Heart right ventricle (tissue), 16 donors: ENCODE results near the gene USP6NL. TPM values are rescaled to one million over a fixed set of nuclear protein-coding genes. Genes with fewer than 3 reads are reported as not detected.
"Not testable (repeated sequence)": the region's sequence is repeated elsewhere in the genome, so short reads cannot be mapped to it uniquely, and the experiment has no call there.

Source experiments
- ATAC-seq, 8 donors: fragments of 200-7000 bp; cut with Tn5 transposase; one replicate each; pipeline ENCODE4 v1.9.1; 2020; ENCODE audit warnings: mild to moderate bottlenecking in 8 of 8, moderate library complexity in 8 of 8, moderate number of reproducible peaks in 1 of 8
- DNase-seq, 2 donors: peaks; one replicate each; pipeline ENCODE4 v3.0.0-alpha.2; 2020
- H3K27ac ChIP-seq, 10 donors: fragments of 200-600 bp; sonication (generic) in 2 of 10; one replicate each; pipeline versions ENCODE4 v1.5.0 to v1.8.0; 2020 to 2022; ENCODE audit warnings: mild to moderate bottlenecking in 3 of 10
- H3K27me3 ChIP-seq, 7 donors: fragments of 200-600 bp; one replicate each; pipeline ENCODE4 v1.8.0; 2021 to 2022; ENCODE audit warnings: mild to moderate bottlenecking in 2 of 7
- H3K36me3 ChIP-seq, 9 donors: fragments of 200-600 bp; sonication (generic) in 1 of 9; one replicate each; pipeline versions ENCODE4 v1.5.0 to v1.8.0; 2020 to 2022; ENCODE audit warnings: mild to moderate bottlenecking in 2 of 9
- H3K4me1 ChIP-seq, 9 donors: fragments of 200-600 bp; sonication (generic) in 1 of 9; one replicate each; pipeline versions ENCODE4 v1.5.0 to v1.8.0; 2020 to 2022; ENCODE audit warnings: mild to moderate bottlenecking in 4 of 9
- H3K4me3 ChIP-seq, 10 donors: fragments of 200-600 bp; sonication (generic) in 2 of 10; one replicate each; pipeline versions ENCODE4 v1.5.0 to v1.8.0; 2020 to 2022; ENCODE audit warnings: mild to moderate bottlenecking in 7 of 10, moderate library complexity in 2 of 10
- H3K9me3 ChIP-seq, 11 donors: fragments of 200-600 bp in 10 of 11; sonication (generic) in 2 of 11; one replicate each; pipeline versions ENCODE4 v1.5.0 to v1.8.0; 2013 to 2022; ENCODE audit warnings: mild to moderate bottlenecking in 2 of 11, control low read depth in 1 of 11, moderate library complexity in 1 of 11
- WGBS, 2 donors: extraction: QIAGEN DNeasy Blood & Tissue Kit; methylation state at CpG; one replicate each; pipeline ENCODE4 v1.1.7; 2013; ENCODE audit warnings: inconsistent platforms in 1 of 2; 5-methylcytosine and 5-hydroxymethylcytosine counted together
- intact Hi-C, 10 donors: fragments of 100-400 bp; cut with DNase I; formaldehyde crosslinking; loops; one replicate each; pipeline versions ENCODE4 v1.11.1 to v1.14.2; 2022
- polyA plus RNA-seq, 2 donors: library from polyadenylated mRNA; stranded (reverse); fragments of 200-250 nt; gene quantifications; one replicate each; pipeline ENCODE4 v1.2.3, GENCODE V29; 2013
- total RNA-seq, 10 donors: library from RNA; stranded (reverse); fragmentation: NEBNext Ultra II Directional in 3 of 10; extraction: Animal tissue kit (Norgen Biotek cat#: 25700) in 3 of 10; gene quantifications; one replicate each; pipeline versions ENCODE4 v1.2.1 to v1.2.4, GENCODE V29; 2021 to 2023
- TF ChIP-seq, protein P1 (sequence below), 9 donors: fragments of 200-600 bp; sonication (generic) in 2 of 9; IDR thresholded peaks; one replicate each; pipeline versions ENCODE4 v1.5.0 to v1.8.0; 2021 to 2022; ENCODE audit warnings: antibody characterized with exemption in 9 of 9, mild to moderate bottlenecking in 5 of 9, moderate library complexity in 1 of 9
- donor health status: Arrhythmogenic right ventricular cardiomyopathy.
- donor health status: ischemic (EF 13 %, LVEDD 7.1; RV severe dilation, severe dysfunction).
- donor health status: healthy with polysubstance abuse.
- donor health status: DM: no; HTN: yes; CAD: no.
- donor health status: DM: no; HTN: no; CAD: no.
- donor health status: ischemic (EF 25% LVEDD 6.9; RV normal size, moderate dysfunction).
- donor health status: ischemic (EF 25% LVEDD 5.7; RV mildly dilated, moderate dysfunction).
- donor health status: healthy.
- donor health status: DM: yes; HTN: yes; CAD: no.
- donor health status: Ischemic cardiomyopathy.
- donor health status: ischemic (EF 35%, LVEDD 5.7; RV mildly dilated, moderate dysfunction).
- donor health status: nonischemic (EF 11% LVEDD 7.7; RV severe dilation, severe dysfunction).
- donor health status: DM: yes; HTN: yes; CAD: no.
- donor health status: PGD.
- donor health status: ischemic (EF 29% LVEDD 5.4; RV normal size, mild dysfunction).
- donor health status: nonischemic (EF 23%, LVEDD 6.1; RV moderate dilation, normal function).

The USP6NL gene
- total and polyA plus RNA-seq, 12 donors = 1.8 to 11.1 (median 8.2) TPM

DNA sequence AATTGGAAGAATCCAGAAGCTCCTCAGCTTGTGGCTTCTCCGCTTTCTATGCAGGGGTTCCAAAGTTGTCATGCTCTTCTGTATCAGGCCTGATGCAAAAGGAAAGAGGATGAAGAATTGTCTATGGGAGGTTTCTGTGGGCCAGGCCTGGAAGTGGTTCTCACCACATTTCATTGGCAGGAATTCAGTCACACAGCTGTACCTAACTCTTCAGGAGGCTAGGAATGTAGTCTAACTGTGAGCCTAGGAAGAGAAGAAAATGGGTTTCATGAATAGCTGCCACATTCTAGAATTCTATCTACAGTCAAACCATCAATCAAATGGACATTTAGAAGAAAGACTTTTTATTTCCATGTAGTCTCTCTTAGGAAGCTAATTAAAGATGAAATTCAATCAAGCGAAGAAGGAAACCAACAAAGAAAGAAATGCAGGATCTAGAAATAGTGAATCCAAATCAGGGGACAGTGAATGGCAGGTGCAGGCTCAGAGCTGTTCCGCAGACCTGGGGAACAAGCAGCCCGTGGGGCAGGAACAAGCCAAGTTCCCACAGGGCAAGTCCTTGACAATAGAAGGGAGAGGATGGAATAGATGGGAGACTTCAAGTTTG lies 25.4 kb upstream of the USP6NL start:
- H3K27ac ChIP-seq = no peak overlapping the region
- DNase-seq (no peak), ATAC-seq (no peak)
- WGBS, 2 donors = 94 to 96% methylated on average over 4 of the region's 4 CpGs
- peaks cover 0 to 8% (median 0%) of the 10 kb centered on the region in 7 donors for H3K27me3 ChIP-seq
- peaks cover 0 to 8% (median 0%) of the 10 kb centered on the region in 9 donors for H3K4me1 ChIP-seq
- TF ChIP-seq, protein P1, sequence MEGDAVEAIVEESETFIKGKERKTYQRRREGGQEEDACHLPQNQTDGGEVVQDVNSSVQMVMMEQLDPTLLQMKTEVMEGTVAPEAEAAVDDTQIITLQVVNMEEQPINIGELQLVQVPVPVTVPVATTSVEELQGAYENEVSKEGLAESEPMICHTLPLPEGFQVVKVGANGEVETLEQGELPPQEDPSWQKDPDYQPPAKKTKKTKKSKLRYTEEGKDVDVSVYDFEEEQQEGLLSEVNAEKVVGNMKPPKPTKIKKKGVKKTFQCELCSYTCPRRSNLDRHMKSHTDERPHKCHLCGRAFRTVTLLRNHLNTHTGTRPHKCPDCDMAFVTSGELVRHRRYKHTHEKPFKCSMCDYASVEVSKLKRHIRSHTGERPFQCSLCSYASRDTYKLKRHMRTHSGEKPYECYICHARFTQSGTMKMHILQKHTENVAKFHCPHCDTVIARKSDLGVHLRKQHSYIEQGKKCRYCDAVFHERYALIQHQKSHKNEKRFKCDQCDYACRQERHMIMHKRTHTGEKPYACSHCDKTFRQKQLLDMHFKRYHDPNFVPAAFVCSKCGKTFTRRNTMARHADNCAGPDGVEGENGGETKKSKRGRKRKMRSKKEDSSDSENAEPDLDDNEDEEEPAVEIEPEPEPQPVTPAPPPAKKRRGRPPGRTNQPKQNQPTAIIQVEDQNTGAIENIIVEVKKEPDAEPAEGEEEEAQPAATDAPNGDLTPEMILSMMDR (IDR thresholded peaks at IDR 0.05) = no peak
- intact Hi-C loops = loop anchor here in 1 of 10 donors (5.0 kb wide), 1 partner anchor 41 kb away; no protein-coding TSS in a partner anchor
- H3K4me3 ChIP-seq = no peak overlapping the region
- H3K9me3 ChIP-seq = no peaks in the 10 kb centered on the region
- no peaks in the 10 kb centered on the region for H3K36me3 ChIP-seq

DNA sequence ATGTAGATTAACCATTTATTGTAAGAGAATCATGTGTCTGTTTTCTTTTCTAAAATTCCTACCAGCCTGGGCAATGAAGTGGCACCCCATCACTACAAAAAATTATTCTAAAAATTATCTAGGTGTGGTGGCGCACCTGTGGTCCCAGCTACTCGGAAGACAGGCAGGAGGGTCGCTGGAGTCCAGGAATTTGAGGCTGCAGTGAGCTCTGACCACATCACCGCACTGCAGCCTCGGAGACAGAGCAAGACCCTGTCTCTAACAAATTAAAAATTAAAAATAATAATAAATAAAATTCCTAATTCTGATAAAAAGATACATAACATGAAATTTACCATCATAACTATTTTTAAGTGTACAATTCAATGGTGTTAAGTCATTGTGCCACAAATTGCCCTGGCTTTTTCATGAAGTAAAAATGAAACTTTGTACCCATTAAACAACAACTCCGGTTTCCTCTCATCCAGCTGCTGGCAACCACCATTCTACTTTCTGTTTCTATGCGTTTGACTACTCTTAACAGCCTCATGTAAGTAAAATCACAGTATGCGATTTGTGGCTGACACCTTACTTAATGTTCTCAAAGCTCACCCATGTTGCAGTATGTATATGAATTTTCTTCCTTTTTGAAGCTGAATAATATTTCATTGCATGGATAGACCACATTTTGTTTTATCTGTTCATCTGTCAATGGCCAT lies 20.6 kb upstream of the USP6NL start:
- intact Hi-C loops = no loop called here
- 83 to 88% methylated on average over 8 of the region's 8 CpGs for WGBS, 2 donors
- H3K4me1 ChIP-seq = peaks cover 0 to 9% (median 0%) of the 10 kb centered on the region in 9 donors
- peak overlapping the region in 1 of 10 donors; percentile 47 for H3K27ac ChIP-seq
- DNase-seq (no peak), ATAC-seq (no peak)
- H3K4me3 ChIP-seq = no peak overlapping the region
- no peaks in the 10 kb centered on the region for H3K36me3 ChIP-seq
- H3K9me3 ChIP-seq = no peaks in the 10 kb centered on the region
- TF ChIP-seq, protein P1 (IDR thresholded peaks at IDR 0.05) = no peak
- H3K27me3 ChIP-seq = peaks cover 0 to 4% (median 0%) of the 10 kb centered on the region in 7 donors

DNA sequence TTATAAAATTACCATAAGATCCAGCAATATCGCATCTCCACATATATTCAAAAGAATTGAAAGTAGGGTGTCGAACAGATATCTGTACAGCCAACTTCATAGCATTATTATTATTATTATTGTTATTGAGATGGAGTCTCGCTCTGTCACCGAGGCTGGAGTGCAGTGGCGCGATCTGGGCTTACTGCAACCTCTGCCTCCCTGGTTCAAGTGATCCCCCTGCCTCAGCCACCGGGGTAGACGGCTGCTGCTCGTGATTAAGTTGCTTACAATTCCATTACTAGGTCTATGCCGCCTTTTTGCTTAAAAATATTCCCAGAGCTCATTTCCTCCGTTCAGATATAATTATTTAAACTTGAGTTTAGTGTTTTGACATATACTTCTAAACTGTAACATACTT lies 19.8 kb upstream of the USP6NL start:
- intact Hi-C loops = no loop called here
- TF ChIP-seq, protein P1 (IDR thresholded peaks at IDR 0.05) = no peak
- H3K9me3 ChIP-seq = no peaks in the 10 kb centered on the region
- no peaks in the 10 kb centered on the region for H3K27me3 ChIP-seq
- DNase-seq (no peak), ATAC-seq (no peak)
- no peaks in the 10 kb centered on the region for H3K36me3 ChIP-seq
- H3K27ac ChIP-seq = no peak overlapping the region
- WGBS, 2 donors = 89 to 93% methylated on average over 11 of the region's 11 CpGs
- H3K4me3 ChIP-seq = no peak overlapping the region
- H3K4me1 ChIP-seq = peaks cover 0 to 9% (median 0%) of the 10 kb centered on the region in 9 donors

DNA sequence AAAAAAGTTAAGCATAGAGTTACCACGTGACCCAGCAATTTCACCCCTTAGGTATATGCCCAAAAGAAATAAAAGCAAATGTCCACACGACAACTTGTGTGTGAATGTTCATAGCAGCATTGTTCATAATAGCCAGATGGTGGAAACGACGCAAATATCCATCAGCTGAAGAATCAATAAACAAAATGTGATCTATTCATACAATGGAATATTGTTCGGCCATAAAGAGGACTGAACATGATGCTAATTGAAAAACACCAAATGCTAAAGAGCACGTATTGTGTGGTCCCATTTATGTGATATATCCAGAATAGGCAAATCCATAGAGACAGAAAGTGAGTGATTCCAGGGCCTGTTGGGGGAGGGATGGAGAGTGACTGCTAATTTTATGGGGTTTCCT lies 18.3 kb upstream of the USP6NL start:
- Histone ChIP-seq H3K27ac (no peak overlapping the region), H3K9me3 (no peaks in the 10 kb centered on the region), H3K36me3 (no peaks in the 10 kb centered on the region), H3K4me3 (no peak overlapping the region), H3K27me3 (peaks cover 0 to under 1% (median 0%) of the 10 kb centered on the region in 7 donors), H3K4me1 (peaks cover 0 to 18% (median 0%) of the 10 kb centered on the region in 9 donors)
- ATAC-seq (no peak), DNase-seq (no peak)
- intact Hi-C loops = no loop called here
- 92 to 95% methylated on average over 6 of the region's 6 CpGs for WGBS, 2 donors
- TF ChIP-seq, protein P1 (IDR thresholded peaks at IDR 0.05) = no peak

DNA sequence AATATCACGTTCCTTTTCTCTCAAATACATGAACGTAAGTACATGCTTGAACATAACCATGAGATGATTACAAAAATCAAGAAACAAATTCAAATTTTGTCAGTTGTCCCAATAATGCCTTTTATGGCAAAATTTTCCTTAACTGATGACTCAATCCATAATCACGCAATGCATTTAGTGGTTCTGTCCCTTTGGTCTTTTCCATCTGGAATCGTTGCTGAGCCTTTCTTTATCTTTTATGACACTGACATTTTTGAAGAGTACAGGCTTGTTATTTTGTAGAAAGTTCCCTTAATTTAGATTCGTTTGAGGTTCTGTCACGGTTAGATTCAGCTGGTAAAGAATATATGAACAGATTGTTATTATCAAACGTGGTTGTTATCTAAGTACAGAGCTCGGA lies 16.5 kb upstream of the USP6NL start:
- ATAC-seq, H3K4me3 ChIP-seq, H3K36me3 ChIP-seq, intact Hi-C loops, H3K27me3 ChIP-seq, DNase-seq, H3K9me3 ChIP-seq, H3K27ac ChIP-seq: not testable (repeated sequence)
- 65 to 67% methylated on average over 8 of the region's 8 CpGs for WGBS, 2 donors
- H3K4me1 ChIP-seq = peaks cover 0 to 20% (median 0%) of the 10 kb centered on the region in 9 donors
